Vagina (tissue), 2 donors: ENCODE results near the gene KCNQ4.

Source experiments
- POLR2AphosphoS5 ChIP-seq, 2 donors: sonication (generic); formaldehyde crosslinking; IDR thresholded peaks; one replicate each; pipeline ENCODE4 v1.9.0; 2017; ENCODE audit warnings: antibody characterized with exemption in 2 of 2, mild to moderate bottlenecking in 2 of 2, low read depth in 1 of 2; ENCODE audit not compliant: insufficient read depth in 1 of 2
- TF ChIP-seq, protein P1 (sequence below), 3 experiments: fragments of 450-650 bp in 2 of 3; fragments of 200-600 bp in 1 of 3; sonication (generic) in 1 of 3; IDR thresholded peaks; one replicate each; pipeline ENCODE4 v1.5.1; 2017 to 2019; ENCODE audit warnings: antibody characterized with exemption in 3 of 3, mild to moderate bottlenecking in 2 of 3, moderate library complexity in 2 of 3

GRCh38 chr1:40806731-40807695, 23.4 kb downstream of the KCNQ4 start:
- TF ChIP-seq, protein P1, sequence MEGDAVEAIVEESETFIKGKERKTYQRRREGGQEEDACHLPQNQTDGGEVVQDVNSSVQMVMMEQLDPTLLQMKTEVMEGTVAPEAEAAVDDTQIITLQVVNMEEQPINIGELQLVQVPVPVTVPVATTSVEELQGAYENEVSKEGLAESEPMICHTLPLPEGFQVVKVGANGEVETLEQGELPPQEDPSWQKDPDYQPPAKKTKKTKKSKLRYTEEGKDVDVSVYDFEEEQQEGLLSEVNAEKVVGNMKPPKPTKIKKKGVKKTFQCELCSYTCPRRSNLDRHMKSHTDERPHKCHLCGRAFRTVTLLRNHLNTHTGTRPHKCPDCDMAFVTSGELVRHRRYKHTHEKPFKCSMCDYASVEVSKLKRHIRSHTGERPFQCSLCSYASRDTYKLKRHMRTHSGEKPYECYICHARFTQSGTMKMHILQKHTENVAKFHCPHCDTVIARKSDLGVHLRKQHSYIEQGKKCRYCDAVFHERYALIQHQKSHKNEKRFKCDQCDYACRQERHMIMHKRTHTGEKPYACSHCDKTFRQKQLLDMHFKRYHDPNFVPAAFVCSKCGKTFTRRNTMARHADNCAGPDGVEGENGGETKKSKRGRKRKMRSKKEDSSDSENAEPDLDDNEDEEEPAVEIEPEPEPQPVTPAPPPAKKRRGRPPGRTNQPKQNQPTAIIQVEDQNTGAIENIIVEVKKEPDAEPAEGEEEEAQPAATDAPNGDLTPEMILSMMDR (IDR thresholded peaks at IDR 0.05), result no peak
- peak in 1 of 2 donors; percentile 26 for TF ChIP-seq POLR2AphosphoS5 (IDR thresholded peaks at IDR 0.05; ENCODE audit: insufficient read depth in 1 of 2, low read depth in 1 of 2)
